Hematopoietic multipotent progenitor cell treated with erythropoietin and hydrocortisone succinate and interleukin-3 and kit ligand, for 6 days (in vitro differentiated cells): ENCODE data around the gene ANTXR1.

Source experiments
- DNase-seq: peaks from one replicate; pipeline ENCODE4 v3.0.0-alpha.2; 2015

The ANTXR1 gene

DNA sequence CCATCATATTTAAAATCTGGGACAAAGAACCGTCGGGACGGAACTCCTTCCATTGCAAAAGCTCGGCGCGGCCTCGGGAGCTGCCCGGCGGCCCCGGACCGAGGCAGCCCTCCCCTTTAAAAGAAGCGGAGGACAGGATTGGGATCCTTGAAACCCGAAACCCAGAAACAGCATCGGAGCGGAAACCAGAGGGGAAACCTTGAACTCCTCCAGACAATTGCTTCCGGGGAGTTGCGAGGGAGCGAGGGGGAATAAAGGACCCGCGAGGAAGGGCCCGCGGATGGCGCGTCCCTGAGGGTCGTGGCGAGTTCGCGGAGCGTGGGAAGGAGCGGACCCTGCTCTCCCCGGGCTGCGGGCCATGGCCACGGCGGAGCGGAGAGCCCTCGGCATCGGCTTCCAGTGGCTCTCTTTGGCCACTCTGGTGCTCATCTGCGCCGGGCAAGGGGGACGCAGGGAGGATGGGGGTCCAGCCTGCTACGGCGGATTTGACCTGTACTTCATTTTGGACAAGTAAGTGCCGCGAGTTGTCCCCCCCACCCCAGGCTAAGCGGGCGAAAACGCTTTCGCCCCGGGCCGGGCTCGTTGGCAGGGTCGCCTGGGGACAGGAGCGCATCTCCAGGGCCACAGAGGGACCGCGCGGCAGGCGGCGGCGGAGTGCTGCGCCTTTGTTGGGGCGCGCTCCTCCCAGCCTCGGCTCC is at the start of gene ANTXR1:
TSS of gene ANTXR1 (plus strand) at position 38 of the 698 bp plus-strand sequence. CDS start at position 359, 321 bp downstream.
- peak; percentile 20 for DNase-seq

DNA sequence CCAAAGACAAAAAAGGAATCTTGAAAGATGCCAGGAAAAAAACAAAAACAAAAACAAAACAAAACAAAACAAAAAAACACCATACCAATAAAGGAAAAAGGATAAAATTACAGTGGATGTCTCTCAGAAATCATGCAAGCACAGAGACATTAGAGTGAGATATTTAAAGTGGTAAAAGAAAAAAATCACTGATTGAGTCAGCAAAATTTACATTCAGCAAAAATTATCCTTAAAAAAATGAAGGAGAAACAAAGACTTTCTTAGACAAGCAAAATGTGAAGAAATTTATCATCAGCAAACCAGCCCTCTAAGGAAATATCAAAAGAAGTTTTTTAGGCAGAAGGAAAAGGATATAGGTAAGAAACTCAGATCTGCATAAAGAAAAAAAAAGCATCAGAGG is 48.7 kb upstream of the ANTXR1 start:
- no peak for DNase-seq

DNA sequence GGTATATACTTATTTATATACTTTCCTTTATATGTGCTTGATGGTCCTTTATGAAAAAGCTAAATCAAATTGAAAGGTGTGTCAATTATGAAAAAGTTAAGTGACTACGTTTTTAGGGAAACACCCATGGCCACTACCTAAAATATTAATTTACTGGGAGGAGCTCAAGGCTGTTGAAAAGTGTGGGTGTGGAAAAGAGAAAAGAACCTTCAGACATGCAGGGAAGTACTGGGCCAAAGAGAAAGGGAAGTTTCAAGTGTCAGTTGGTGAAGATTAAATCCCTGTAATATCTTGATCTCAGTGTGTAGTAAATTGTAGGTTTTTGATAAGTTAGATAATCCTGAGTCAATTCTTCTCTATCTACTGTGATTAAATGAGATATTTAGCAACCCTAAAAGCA is 44.8 kb upstream of the ANTXR1 start:
- DNase-seq: no peak

DNA sequence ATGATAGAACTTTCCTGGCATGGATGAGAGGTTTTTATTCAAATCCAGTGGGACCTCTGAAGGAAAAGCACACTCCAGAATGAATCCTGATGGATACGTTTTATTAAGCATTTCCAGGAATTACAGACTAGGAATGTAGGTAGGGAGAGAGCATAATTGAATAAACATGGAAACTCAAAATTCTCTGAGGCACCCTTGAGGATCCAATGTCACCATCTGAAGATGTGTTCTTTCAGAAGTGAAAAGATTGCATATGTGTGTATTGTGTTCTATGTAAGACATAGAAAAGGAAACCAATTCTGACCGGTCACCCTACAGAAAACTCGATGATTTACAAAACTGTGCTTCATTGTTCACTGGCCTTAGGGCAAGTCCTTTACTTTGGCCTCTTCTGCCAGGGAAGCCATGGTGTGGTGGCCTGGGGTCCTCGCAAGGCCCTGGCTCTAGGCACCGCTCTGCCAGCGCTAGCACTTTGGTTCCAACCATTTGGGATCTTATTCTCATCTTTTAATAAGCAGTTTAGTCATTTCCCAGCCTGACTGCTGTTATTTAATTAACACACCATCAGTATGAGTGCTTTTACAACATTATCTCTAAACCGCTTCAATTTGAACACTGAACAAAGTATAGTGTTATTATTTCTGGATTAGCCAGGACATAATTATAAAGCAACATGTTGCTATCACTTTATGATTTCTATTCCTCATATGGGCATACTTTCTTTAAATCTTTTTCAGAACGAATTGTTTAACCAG is 43.1 kb upstream of the ANTXR1 start:
- no peak for DNase-seq

DNA sequence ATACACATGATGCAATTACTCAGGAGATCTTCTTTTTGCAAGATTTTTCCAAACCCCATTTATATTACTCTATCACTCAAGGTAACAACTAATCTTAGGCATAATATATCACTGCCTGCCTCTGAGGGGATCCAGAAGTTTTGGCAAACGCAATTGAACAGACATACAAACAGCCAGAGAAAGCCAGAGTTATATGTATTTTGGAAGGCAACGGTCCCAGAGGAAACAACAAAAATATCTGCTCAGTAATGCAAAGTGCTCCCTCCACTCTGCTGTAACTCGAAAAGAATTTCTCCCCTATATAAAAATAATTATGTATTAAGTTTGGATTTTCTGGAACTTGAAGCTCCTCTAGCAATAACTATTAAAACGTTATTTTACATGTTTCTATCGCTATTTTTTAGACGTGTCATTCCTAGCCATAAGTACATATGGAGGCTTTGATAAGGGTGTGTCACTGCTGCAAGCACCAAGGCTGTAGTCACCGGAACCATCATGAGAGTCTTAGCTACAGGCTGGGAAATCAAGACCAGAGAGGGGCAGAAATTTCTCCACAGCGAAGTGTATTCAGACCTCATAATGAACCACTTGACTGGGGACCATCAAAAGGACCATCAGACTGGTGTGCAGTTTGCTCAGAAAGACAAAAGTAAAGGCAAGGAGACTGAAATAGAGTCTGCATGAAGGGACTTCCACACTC is 42.3 kb upstream of the ANTXR1 start:
- peak; percentile 16 for DNase-seq

DNA sequence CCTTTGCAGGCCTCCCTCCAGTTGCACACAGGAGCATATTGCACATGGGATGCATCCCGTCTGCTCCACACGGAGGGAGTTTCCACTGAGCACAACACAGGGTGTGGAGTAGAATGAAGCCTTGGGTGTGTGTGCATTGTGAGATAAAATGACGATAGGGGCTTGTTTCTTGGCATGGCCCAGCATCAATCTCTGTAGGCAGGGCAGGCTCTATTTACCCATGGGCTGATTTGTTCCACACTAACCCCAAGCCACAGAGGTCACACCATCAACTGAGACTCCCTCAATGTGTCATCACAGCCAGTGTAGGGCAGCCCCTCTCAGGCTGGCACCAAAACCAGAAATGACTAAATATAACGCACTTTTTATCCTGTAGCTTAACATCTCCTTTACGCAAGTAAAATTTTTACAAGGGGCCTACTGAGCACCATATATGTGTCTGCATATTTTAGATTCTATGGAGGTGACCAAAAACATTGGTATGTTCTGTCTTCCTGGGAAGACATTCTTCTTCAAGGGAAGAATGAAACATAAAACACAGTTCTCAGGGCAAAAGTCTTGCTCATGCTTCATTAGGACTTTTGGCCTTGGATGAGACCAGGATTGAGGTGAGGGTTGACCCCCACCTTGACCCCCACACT is 41.3 kb upstream of the ANTXR1 start:
- peak; percentile 22 for DNase-seq

DNA sequence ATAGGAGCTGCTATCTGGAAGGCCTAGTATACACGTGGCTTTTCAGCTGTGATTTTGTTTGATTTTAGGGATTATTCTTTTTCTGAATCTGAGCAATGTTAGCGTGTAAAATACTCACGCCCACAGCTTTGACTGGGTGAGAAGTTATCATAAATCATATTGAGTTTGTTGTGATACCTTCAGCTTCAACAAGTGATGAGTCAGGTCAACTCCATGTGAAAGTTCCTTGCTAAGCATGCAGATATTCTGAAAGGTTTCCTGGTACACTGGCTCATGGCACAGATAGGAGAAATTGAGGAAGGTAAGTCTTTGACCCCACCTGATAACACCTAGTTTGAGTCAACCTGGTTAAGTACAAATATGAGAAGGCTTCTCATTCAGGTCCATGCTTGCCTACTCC is 38.7 kb upstream of the ANTXR1 start, which contains the start of gene GKN1:
TSS of gene GKN1 (plus strand) at position 386 of the 400 bp plus-strand sequence. CDS start 42 bp downstream, outside the sequence.
- no peak for DNase-seq

DNA sequence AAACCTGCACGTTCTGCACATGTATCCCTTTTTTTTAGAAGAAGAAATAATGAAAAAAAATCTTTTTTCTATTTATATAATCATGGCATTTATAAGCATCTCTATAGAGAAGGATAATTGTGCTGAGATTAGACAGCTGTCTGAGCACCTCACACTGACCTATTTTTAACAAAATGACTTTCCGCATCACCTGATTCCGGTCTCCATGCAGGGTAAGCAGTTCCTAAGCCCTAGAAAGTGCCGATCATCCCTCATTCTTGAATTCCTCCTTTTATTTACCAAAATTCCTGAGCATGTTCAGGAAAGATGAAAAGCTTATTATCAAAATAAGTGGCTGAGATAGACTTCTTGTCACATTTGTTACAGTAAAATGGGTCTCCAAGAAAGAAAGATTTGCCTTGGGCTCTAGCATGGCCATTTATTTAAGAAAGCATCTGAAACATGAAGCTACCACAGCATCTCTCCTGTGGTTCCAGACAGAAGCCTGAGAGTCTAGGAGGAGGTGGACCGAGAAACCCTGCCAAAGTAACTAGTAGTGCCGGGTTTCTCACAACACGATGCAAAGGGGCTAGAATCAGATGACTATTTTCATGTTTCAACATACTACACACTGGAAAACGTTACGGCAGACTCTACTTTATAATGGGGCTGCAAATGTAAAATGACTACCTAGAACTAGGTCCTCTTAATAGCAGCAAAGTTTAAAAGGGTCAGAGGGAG is 37.9 kb upstream of the ANTXR1 start:
- DNase-seq: no peak

DNA sequence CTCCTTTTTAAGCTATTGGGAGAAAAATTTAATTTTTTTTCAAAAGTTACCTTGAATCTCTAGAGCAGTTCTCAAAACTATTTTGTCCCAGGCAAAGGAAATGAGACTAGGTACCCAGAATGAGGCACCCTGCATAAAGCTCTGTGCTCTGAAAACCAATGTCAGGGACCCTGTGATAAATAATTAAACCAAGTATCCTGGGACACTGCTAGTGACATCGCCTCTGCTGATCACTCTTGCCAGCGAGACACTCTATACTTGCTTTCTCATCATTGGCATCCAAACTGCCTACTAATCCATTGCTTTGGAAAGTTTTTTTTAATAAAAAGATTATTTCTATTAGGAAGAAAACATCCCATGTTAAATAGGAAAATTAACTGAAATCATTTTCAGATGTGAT is 37.1 kb upstream of the ANTXR1 start:
- DNase-seq: no peak

DNA sequence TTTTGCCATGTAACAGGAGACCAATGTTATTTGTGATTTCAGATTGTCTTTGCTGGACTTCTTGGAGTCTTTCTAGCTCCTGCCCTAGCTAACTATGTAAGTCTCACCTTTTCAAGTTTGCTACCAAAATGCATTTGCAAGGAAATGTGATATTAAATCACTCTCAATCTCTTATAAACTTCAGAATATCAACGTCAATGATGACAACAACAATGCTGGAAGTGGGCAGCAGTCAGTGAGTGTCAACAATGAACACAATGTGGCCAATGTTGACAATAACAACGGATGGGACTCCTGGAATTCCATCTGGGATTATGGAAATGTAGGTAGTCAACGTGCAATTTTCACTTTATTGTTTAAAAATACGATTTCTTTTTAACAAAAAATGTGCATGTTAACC is 35.5 kb upstream of the ANTXR1 start:
- DNase-seq: no peak

DNA sequence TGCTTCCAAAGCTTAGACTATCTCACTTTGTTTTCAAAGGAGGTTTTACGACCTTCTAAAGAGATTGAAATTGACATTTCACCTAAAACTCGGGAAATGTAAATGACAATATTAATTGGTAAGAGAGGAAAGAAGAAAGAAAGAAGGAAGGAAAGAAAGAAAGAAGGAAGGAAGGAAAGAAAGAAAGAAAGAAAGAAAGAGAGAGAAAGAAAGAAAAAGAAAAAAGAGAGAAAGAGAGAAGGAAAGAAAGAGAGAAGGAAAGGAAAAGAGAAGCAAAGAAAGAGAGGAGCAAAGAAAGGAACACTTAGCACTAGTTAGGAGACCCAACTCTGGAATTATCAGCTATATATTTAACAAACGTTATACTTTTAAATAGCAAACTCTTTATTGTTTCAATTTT is 34.9 kb upstream of the ANTXR1 start:
- no peak for DNase-seq

DNA sequence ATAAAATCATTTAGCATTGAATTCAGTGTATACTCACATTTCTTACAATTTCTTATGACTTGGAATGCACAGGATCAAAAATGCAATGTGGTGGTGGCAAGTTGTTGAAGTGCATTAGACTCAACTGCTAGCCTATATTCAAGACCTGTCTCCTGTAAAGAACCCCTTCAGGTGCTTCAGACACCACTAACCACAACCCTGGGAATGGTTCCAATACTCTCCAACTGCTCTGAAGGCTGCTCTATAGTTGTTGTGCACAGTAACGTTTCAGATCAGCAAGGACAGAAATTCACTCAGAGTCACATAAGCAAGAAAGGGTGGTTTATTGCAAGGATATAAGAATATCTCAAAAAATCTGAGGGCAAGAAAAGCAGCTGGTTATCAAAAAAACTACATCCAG is 32.0 kb upstream of the ANTXR1 start:
- no peak for DNase-seq

DNA sequence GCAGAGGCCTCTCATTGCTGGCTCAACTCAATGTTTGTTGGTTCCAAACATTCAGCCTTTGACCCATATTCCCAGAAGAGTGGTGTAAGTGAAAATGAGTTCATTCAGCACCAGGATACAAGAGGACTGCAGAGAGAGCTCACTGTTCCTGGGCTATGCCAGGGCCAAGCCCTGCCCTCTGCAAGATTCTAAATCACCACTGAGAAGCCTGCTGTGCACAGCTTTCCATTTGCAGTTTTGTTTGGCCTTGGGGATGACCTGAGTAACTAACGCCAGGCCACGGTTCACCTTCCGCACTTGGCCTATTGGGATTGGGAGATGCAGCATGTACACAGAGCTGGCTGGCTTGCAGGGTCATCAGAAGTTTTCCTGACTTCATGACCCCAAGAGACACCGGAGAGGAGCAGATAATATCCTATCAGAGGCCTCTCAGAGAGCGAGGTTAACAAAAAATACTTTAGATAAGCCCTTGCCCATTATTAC is 25.9 kb upstream of the ANTXR1 start:
- no peak for DNase-seq

DNA sequence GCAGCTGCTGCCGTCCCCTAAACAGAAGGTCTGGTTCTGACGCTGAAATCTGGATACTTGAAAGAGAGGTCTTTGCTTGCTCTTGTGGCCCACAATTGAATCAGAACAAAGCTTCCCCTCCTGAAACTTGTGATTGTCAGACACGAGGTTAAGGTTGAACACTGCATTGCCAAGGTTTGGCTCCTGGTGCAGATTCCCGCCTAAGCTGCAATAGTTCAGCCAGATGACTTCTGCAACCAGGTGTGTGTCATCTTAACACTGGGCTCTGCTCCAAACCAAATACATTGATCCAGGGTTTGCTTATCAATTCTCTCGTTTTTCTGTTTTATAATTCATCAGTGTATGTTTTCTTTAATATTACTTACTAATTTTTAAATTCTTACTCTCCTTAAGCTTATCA is 23.9 kb upstream of the ANTXR1 start:
- DNase-seq: no peak

DNA sequence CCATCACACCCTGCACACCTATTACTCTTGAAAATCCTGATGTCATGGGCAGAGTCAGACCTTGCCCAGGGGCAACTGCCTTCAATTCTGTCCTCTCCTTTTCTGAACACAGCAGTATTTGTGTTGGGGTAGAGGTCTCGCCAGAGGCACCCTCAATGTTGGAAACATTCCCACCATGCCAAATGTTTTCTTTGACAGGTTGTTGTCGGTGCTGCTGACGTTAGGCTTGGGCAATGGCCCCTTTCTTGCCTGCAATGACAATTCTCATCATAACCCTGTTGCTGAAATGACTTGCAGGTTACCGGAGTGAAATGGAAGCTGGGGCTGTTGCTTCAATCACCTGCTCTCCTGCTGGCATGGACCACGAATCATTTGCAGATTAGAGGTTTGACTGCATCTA is 20.6 kb upstream of the ANTXR1 start:
- no peak for DNase-seq

DNA sequence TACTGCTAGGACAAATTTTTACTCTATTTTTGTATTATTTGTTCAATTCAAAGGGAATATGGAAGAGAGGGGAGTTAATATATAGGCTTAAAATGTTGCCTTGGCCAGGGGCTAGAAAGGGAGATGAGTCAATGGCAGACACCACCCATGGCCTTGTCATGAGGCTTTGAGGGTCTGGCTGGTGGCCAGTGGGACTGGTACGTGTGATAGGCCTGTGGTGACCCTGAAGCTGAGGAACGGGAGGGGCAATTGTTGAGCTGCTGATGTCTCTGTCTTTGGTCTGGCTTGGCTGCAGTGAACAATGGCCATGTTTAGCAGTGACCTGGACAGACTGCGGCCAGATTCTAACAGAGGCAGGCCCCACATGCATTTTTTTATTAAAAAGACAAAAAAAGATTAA is 20.0 kb upstream of the ANTXR1 start:
- DNase-seq: peak; percentile 78

DNA sequence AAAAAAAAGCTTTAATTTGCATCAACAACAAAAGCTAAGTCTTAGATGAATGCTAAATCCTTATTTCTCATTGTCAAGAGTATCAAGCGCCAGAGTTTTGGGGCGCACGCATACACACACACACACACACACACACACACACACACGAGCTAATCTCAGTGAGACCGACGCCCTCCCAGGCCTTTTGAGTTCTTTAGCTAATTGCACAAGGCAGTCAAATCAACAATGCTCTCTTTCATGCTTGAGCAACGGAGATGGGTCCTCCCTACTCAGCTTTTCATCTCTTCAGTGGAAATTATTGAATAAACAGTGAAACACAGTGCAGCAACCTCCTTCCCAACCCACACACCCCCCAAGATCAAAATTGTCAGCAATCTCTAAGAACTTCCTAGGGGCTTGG is 19.3 kb upstream of the ANTXR1 start:
- DNase-seq: no peak

DNA sequence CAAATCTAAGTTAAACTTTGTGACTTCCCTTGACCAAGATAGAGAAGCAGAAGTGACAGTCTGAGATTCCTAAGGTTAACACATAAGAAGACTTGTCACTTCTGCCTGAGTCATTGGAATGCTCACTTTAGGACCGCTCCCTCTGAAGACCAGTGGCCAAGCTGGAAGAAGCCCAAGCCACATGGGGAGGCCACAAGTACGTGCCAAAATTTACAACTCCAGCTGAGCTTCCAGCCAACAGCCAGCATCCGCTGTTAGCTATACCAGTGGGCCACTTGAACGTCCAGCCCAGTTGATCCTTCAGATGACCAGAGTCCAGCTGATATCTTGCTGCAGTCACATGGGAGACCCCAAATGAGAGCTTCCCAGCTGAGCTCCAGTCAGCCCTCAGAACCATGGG is 18.1 kb upstream of the ANTXR1 start:
- no peak for DNase-seq

DNA sequence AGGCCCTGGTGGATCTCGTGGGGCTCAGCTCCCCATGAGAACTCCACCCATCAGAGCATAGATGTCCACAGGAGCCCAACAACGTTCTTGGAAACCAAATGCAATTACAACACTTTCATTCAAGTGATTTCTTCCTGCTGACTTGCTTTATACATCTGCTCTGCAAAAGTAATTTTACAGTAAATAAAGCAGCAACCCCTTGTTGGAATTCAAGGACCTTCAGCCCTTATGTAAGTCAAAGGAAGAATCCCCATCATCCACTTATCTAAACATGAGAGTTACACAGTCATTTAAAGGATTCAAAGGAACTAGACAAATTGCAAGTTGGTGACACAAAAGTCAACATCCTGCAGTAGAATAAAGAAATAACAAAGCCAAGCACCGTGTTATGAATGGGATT is 17.1 kb upstream of the ANTXR1 start:
- no peak for DNase-seq

DNA sequence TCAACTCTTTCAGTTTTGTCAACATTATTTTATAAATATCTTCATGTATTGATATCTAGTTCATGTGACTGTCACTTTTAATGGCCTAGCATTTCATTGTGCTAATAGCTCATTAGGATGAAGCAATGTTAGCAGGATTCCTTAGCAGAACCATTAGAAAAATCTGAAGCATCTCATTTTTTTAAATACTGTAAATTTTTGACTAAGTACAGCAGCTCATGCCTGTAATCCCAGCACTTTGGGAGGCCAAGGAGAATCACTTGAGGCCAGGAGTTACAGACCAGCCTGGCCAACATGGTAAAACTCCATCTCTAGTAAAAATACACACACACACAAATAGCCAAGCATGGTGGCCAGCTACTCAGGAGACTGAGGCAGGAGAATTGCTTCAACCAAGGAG is 15.6 kb upstream of the ANTXR1 start:
- no peak for DNase-seq

DNA sequence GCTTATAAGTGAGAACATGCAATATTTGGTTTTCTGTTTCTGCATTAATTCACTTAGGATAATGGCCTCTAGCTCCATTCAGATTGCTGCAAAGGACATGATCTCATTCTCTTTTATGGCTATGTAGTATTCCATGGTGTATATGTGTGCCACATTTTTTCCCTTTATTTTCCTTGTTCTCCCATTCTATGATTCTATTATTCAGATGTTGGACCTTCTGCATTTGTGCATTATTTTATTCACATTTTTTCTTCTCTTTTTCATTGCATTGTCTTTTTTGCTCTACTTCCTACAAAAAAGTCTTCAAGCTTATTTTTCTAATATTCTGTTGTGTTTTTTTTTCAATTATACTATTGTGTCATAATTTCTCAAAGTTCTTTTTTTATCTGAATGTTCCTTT is 11.1 kb upstream of the ANTXR1 start:
- DNase-seq: no peak

DNA sequence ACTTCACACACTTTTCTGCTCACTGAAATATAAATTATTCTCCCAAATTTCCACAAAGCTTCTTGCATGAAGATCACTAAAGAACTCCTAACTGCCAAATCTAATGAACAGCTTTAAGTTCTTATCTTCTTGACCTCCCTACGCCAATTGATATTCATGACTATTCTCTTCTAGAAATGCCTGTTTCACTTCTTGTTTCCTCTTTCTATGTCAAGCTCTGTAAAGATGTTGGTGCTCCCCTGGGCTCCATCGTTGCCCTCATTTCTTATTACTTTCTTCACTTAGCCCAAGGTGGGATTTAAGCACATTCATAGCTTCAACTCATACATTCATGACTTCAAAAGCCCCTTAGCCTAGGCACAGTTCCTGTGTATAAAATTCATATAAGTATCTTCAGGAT is 9.2 kb upstream of the ANTXR1 start:
- no peak for DNase-seq

DNA sequence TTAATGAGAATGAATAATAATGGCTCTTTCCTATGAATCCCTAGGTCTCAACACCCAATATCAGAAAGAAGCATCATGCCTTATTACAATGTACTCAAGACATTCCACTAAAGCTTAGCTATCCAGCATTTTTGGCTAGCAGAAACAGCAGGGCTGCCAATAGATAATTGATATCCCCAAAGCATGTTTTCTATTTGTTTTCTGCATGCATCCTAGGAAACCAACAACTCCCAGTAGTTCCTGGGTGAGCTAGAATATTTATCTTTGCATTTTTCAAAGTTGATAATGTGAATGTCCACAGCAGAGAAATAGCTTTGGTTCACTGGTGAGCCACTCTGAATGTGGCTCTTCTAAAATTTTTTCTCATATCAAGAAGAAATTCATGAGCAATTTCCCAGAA is 5.8 kb upstream of the ANTXR1 start:
- DNase-seq: no peak
